Peyer's patch (tissue), 4 donors: ENCODE results near the gene MUC5AC. TPM values are rescaled to one million over a fixed set of nuclear protein-coding genes. Genes with fewer than 3 reads are reported as not detected.
A peak's percentile ranks its signal among the peaks of the same experiment; 100 is the strongest.

ENCODE experiments used
- DNase-seq, 3 donors: peaks; one replicate each; pipeline ENCODE4 v3.0.0-alpha.2; 2017 to 2019
- H3K27ac ChIP-seq, 4 donors: fragments of 200-600 bp; sonication (generic); one replicate each; pipeline ENCODE4 v1.5.1; 2016 to 2019
- H3K27me3 ChIP-seq, 2 donors: fragments of 200-600 bp; sonication (generic); one replicate each; pipeline ENCODE4 v1.5.1; 2019
- H3K36me3 ChIP-seq, 3 donors: fragments of 200-600 bp; sonication (generic); one replicate each; pipeline ENCODE4 v1.5.1; 2016 to 2019
- H3K4me1 ChIP-seq, 4 donors: fragments of 200-600 bp; sonication (generic); one replicate each; pipeline ENCODE4 v1.5.1; 2016 to 2019
- H3K4me3 ChIP-seq, 4 donors: fragments of 200-600 bp; sonication (generic); 1 replicate in 3 of 4; 2 replicates in 1 of 4; pipeline ENCODE4 v1.5.1; 2016 to 2019; ENCODE audit warnings: mild to moderate bottlenecking in 1 of 4
- H3K9me3 ChIP-seq, 4 donors: fragments of 200-600 bp; sonication (generic); one replicate each; pipeline ENCODE4 v1.5.1; 2016 to 2019; ENCODE audit warnings: mild to moderate bottlenecking in 1 of 4
- CTCF ChIP-seq, 6 experiments: fragments of 450-650 bp in 4 of 6; fragments of 200-600 bp in 2 of 6; sonication (generic) in 1 of 6; IDR thresholded peaks; one replicate each; pipeline ENCODE4 v1.5.1; 2017 to 2019; ENCODE audit warnings: antibody characterized with exemption in 6 of 6, mild to moderate bottlenecking in 3 of 6, moderate library complexity in 1 of 6
- POLR2A ChIP-seq, 2 donors: fragments of 450-650 bp; IDR thresholded peaks; one replicate each; pipeline ENCODE4 v1.5.1; 2017; ENCODE audit warnings: antibody characterized with exemption in 2 of 2, mild to moderate bottlenecking in 2 of 2, moderate library complexity in 2 of 2
- total RNA-seq, 4 donors: library from RNA; depleted of rRNA; stranded (reverse); fragments of >200 nt; gene quantifications; one replicate each; pipeline ENCODE4 v1.1.0, GENCODE V29; 2016

The MUC5AC gene
- not detected for total RNA-seq

- peak in 2 of 3 donors; percentile 6 to 29 for DNase-seq
- Histone ChIP-seq H3K4me3 (no peak within 1 kb of the TSS), H3K9me3 (peaks cover 0 to 4% (median 0%) of the 10 kb centered on the region in 4 donors), H3K4me1 (no peaks in the 10 kb centered on the region), H3K27me3 (no peaks in the 10 kb centered on the region), H3K36me3 (no peaks in the 10 kb centered on the region), H3K27ac (no peak within 1 kb of the TSS)
- TF ChIP-seq CTCF (IDR thresholded peaks at IDR 0.05) (no peak), POLR2A (IDR thresholded peaks at IDR 0.05) (no peak)
Measured at GRCh38 chr11:1157645-1158591, at the start of gene MUC5AC. Gene MUC5AC, plus strand, starts transcription at chr11:1157953. Its CDS starts 47 bp downstream, at chr11:1158000.

GRCh38 chr11:1108246-1108900 is 49.4 kb upstream of the MUC5AC start:
- H3K27ac ChIP-seq = no peak overlapping the region
- H3K27me3 ChIP-seq = no peaks in the 10 kb centered on the region
- H3K4me1 ChIP-seq = no peaks in the 10 kb centered on the region
- TF ChIP-seq CTCF (IDR thresholded peaks at IDR 0.05) (no peak), POLR2A (IDR thresholded peaks at IDR 0.05) (no peak)
- no peaks in the 10 kb centered on the region for H3K9me3 ChIP-seq
- no peak for DNase-seq
- H3K4me3 ChIP-seq = no peak overlapping the region
- H3K36me3 ChIP-seq = no peaks in the 10 kb centered on the region

GRCh38 chr11:1109101-1109917 is 48.4 kb upstream of the MUC5AC start:
- Histone ChIP-seq H3K9me3 (no peaks in the 10 kb centered on the region), H3K4me3 (no peak overlapping the region), H3K36me3 (no peaks in the 10 kb centered on the region), H3K27ac (no peak overlapping the region), H3K4me1 (no peaks in the 10 kb centered on the region), H3K27me3 (no peaks in the 10 kb centered on the region)
- DNase-seq = no peak
- TF ChIP-seq POLR2A (IDR thresholded peaks at IDR 0.05) (no peak), CTCF (IDR thresholded peaks at IDR 0.05) (no peak)

- Histone ChIP-seq H3K36me3 (no peaks in the 10 kb centered on the region), H3K4me3 (no peak overlapping the region), H3K27ac (no peak overlapping the region), H3K9me3 (no peaks in the 10 kb centered on the region), H3K4me1 (no peaks in the 10 kb centered on the region), H3K27me3 (no peaks in the 10 kb centered on the region)
- DNase-seq = peak in 1 of 3 donors; percentile 48
- TF ChIP-seq POLR2A (IDR thresholded peaks at IDR 0.05) (no peak), CTCF (IDR thresholded peaks at IDR 0.05) (no peak)
Measured at GRCh38 chr11:1109918-1110705, 47.6 kb upstream of the MUC5AC start.
